Endodermal cell (in vitro differentiated cells): ENCODE data around the gene DGKD. TPM values are rescaled to one million over a fixed set of nuclear protein-coding genes. Genes with fewer than 3 reads are reported as not detected.

Experiments
- DNase-seq: peaks from one replicate; pipeline ENCODE4 v3.0.0-alpha.2; 2017
- H3K27ac ChIP-seq: 2 replicates; pipeline ENCODE4 v1.5.1; 2013; ENCODE audit warnings: mild to moderate bottlenecking, low read depth, low read length, moderate library complexity
- H3K27me3 ChIP-seq: 2 replicates; pipeline ENCODE4 v1.6.1; 2013; ENCODE audit warnings: mild to moderate bottlenecking, low read length, moderate library complexity; ENCODE audit not compliant: insufficient read depth, control insufficient read depth, poor library complexity, severe bottlenecking
- H3K36me3 ChIP-seq: 2 replicates; pipeline ENCODE4 v1.7.0; 2013; ENCODE audit warnings: mild to moderate bottlenecking, low read length, moderate library complexity; ENCODE audit not compliant: control insufficient read depth, insufficient read depth
- H3K4me1 ChIP-seq: one replicate; pipeline ENCODE4 v1.7.0; 2013; ENCODE audit warnings: low read length; ENCODE audit not compliant: control insufficient read depth, insufficient read depth
- H3K4me3 ChIP-seq: 2 replicates; pipeline ENCODE4 v1.5.1; 2013; ENCODE audit warnings: mild to moderate bottlenecking, low read length, moderate library complexity
- H3K9ac ChIP-seq: 2 replicates; pipeline ENCODE4 v1.6.1; 2013; ENCODE audit warnings: mild to moderate bottlenecking, low read length, moderate library complexity; ENCODE audit not compliant: poor library complexity, severe bottlenecking; ENCODE audit errors: extremely low read depth
- H3K9me3 ChIP-seq: 2 replicates; pipeline ENCODE4 v1.6.1; 2013; ENCODE audit warnings: mild to moderate bottlenecking, low read length, moderate library complexity; ENCODE audit not compliant: control insufficient read depth
- H3K27ac Mint-ChIP-seq: 2 replicates; pipeline ENCODE4 v1.8.0; 2020; ENCODE audit warnings: mixed read lengths
- H3K27me3 Mint-ChIP-seq: 2 replicates; pipeline ENCODE4 v1.8.0; 2021; ENCODE audit warnings: mild to moderate bottlenecking, mixed read lengths; ENCODE audit not compliant: insufficient read depth
- H3K36me3 Mint-ChIP-seq: 2 replicates; pipeline ENCODE4 v1.8.0; 2020; ENCODE audit warnings: low read depth, mixed read lengths
- H3K4me1 Mint-ChIP-seq: 2 replicates; pipeline ENCODE4 v1.8.0; 2020; ENCODE audit warnings: mixed read lengths
- H3K4me3 Mint-ChIP-seq: 2 replicates; pipeline ENCODE4 v1.8.0; 2020; ENCODE audit warnings: mild to moderate bottlenecking, moderate library complexity, mixed read lengths
- H3K9me3 Mint-ChIP-seq: 2 replicates; pipeline ENCODE4 v1.8.0; 2020; ENCODE audit warnings: mild to moderate bottlenecking, mixed read lengths
- WGBS, 2 experiments: methylation state at CpG; one replicate each; pipeline versions ENCODE4 v1.1.5 to v1.1.7; 2013; ENCODE audit warnings: missing lambda C conversion rate in 2 of 2, mixed read lengths in 1 of 2; ENCODE audit not compliant: insufficient coverage in 1 of 2, insufficient read length in 1 of 2; 5-methylcytosine and 5-hydroxymethylcytosine counted together
- total RNA-seq, 2 donors: library from RNA; stranded (reverse); fragmentation: NEBNext Ultra II Directional in 1 of 2; extraction: Animal tissue kit (Norgen Biotek cat#: 25700) in 1 of 2; gene quantifications; 2 replicates in 1 of 2; 3 replicates in 1 of 2; pipeline ENCODE4 v1.2.1, GENCODE V29; 2021
- TF ChIP-seq, protein P1 (sequence below): fragments of 200-600 bp; sonication (generic); conservative IDR thresholded peaks from 2 replicates; pipeline ENCODE4 v1.5.0; 2021; ENCODE audit warnings: antibody characterized with exemption, mild to moderate bottlenecking

The DGKD gene
- total RNA-seq, 2 donors from 2014 or later, result 39.2 to 46.9 TPM

GRCh38 chr2:233400341-233400740 lies 46.0 kb downstream of the DGKD start:
- Mint-ChIP-seq H3K9me3 (no peaks in the 10 kb centered on the region), H3K27ac (no peak overlapping the region), H3K4me1 (peaks cover 35% of the 10 kb centered on the region), H3K27me3 (no peaks in the 10 kb centered on the region), H3K4me3 (no peak overlapping the region), H3K36me3 (peaks cover 28% of the 10 kb centered on the region)
- DNase-seq, result peak; percentile 47
- Histone ChIP-seq H3K4me3 (no peak overlapping the region), H3K4me1 (no peaks in the 10 kb centered on the region), H3K27ac (no peak overlapping the region), H3K9me3 (no peaks in the 10 kb centered on the region), H3K9ac (no peak overlapping the region), H3K27me3 (no peaks in the 10 kb centered on the region), H3K36me3 (peaks cover 3% of the 10 kb centered on the region)
- 60 to 90% methylated on average over 1 to 6 of the region's 6 CpGs for WGBS, 2 experiments
- TF ChIP-seq, protein P1, sequence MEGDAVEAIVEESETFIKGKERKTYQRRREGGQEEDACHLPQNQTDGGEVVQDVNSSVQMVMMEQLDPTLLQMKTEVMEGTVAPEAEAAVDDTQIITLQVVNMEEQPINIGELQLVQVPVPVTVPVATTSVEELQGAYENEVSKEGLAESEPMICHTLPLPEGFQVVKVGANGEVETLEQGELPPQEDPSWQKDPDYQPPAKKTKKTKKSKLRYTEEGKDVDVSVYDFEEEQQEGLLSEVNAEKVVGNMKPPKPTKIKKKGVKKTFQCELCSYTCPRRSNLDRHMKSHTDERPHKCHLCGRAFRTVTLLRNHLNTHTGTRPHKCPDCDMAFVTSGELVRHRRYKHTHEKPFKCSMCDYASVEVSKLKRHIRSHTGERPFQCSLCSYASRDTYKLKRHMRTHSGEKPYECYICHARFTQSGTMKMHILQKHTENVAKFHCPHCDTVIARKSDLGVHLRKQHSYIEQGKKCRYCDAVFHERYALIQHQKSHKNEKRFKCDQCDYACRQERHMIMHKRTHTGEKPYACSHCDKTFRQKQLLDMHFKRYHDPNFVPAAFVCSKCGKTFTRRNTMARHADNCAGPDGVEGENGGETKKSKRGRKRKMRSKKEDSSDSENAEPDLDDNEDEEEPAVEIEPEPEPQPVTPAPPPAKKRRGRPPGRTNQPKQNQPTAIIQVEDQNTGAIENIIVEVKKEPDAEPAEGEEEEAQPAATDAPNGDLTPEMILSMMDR, result no peak

DNA sequence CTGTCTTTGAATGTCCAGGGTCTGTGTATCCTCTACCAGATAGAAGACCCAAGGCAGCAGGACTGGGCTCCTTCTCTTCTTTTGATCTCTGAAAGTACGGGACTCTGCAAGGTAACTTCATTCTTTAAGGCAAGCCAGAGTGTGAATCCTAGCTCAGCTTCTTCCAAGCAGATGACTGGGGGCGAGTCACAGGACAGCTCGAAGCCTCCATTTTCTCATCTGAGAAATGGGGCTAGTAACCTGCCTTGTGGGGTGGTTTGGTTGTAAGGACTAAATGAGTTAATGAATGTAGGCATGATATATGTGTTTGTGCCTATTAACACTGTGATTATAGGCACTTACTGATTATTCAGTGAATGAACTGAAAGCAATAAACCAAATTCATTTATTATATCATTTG lies 46.7 kb downstream of the DGKD start:
- Mint-ChIP-seq H3K4me3 (no peak overlapping the region), H3K9me3 (no peaks in the 10 kb centered on the region), H3K4me1 (peaks cover 35% of the 10 kb centered on the region), H3K27ac (no peak overlapping the region), H3K27me3 (no peaks in the 10 kb centered on the region), H3K36me3 (peaks cover 28% of the 10 kb centered on the region)
- Histone ChIP-seq H3K27me3 (no peaks in the 10 kb centered on the region), H3K4me3 (no peak overlapping the region), H3K27ac (no peak overlapping the region), H3K36me3 (peaks cover 3% of the 10 kb centered on the region), H3K9ac (no peak overlapping the region), H3K9me3 (no peaks in the 10 kb centered on the region), H3K4me1 (peaks cover 3% of the 10 kb centered on the region)
- no peak for DNase-seq
- 80 to 95% methylated on average over 1 to 3 of the region's 3 CpGs for whole genome bisulfite sequencing, 2 experiments
- TF ChIP-seq, protein P1, result no peak

- no peak for DNase-seq
- Histone ChIP-seq H3K27ac (no peak overlapping the region), H3K36me3 (peaks cover 3% of the 10 kb centered on the region), H3K4me3 (no peak overlapping the region), H3K9ac (no peak overlapping the region), H3K27me3 (no peaks in the 10 kb centered on the region), H3K9me3 (no peaks in the 10 kb centered on the region), H3K4me1 (peaks cover 3% of the 10 kb centered on the region)
- TF ChIP-seq, protein P1, result no peak
- no peak overlapping the region for H3K27ac Mint-ChIP-seq
- WGBS, 2 experiments, result 93 to 94% methylated on average over 5 of the region's 5 CpGs
- peaks cover 33% of the 10 kb centered on the region for H3K4me1 Mint-ChIP-seq
- no peak overlapping the region for H3K4me3 Mint-ChIP-seq
- H3K9me3 Mint-ChIP-seq, result no peaks in the 10 kb centered on the region
- no peaks in the 10 kb centered on the region for H3K27me3 Mint-ChIP-seq
- peaks cover 25% of the 10 kb centered on the region for H3K36me3 Mint-ChIP-seq
Observed at GRCh38 chr2:233402346-233402745, 48.1 kb downstream of the DGKD start.
